Body of pancreas (tissue), 4 donors: ENCODE data around the gene SPRED2.

ENCODE experiments used
- POLR2A ChIP-seq, 3 donors: fragments of 450-650 bp; IDR thresholded peaks; one replicate each; pipeline ENCODE4 v1.6.1; 2016; ENCODE audit warnings: antibody characterized with exemption in 3 of 3, mild to moderate bottlenecking in 2 of 3
- TF ChIP-seq, protein P1 (sequence below), 7 experiments: fragments of 450-650 bp in 4 of 7; fragments of 200-600 bp in 3 of 7; sonication (generic) in 3 of 7; IDR thresholded peaks; one replicate each; pipeline ENCODE4 v1.5.1; 2016 to 2019; ENCODE audit warnings: antibody characterized with exemption in 7 of 7

DNA sequence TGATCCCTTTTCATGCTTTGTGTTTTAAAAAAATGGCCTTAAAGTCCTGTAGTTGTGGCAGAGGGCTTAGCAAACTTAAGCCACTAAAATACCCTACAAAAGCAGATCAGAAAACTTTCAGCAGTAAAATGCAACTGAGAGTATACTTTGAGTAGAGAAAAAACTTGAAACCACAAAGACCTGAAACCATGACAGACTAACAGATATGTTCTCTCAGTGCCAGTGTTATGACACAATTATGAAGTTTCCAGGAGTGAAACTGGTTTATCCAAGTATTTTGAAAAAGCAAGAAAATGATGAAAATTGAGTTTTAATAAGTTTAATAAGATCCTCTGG, 74.5 kb downstream of the SPRED2 start:
- TF ChIP-seq, protein P1, sequence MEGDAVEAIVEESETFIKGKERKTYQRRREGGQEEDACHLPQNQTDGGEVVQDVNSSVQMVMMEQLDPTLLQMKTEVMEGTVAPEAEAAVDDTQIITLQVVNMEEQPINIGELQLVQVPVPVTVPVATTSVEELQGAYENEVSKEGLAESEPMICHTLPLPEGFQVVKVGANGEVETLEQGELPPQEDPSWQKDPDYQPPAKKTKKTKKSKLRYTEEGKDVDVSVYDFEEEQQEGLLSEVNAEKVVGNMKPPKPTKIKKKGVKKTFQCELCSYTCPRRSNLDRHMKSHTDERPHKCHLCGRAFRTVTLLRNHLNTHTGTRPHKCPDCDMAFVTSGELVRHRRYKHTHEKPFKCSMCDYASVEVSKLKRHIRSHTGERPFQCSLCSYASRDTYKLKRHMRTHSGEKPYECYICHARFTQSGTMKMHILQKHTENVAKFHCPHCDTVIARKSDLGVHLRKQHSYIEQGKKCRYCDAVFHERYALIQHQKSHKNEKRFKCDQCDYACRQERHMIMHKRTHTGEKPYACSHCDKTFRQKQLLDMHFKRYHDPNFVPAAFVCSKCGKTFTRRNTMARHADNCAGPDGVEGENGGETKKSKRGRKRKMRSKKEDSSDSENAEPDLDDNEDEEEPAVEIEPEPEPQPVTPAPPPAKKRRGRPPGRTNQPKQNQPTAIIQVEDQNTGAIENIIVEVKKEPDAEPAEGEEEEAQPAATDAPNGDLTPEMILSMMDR (IDR thresholded peaks at IDR 0.05) = no peak
- no peak for TF ChIP-seq POLR2A (IDR thresholded peaks at IDR 0.05)
